HepG2 (cell line): Measurements from ENCODE around the gene TNFAIP8L3. TPM values are rescaled to one million over a fixed set of nuclear protein-coding genes. Genes with fewer than 3 reads are reported as not detected.

Experiments
- ATAC-seq: fragments of 200-7000 bp; cut with Tn5 transposase; 3 replicates; pipeline ENCODE4 v1.9.1; 2020; ENCODE audit warnings: mild to moderate bottlenecking, moderate library complexity
- BruUV-seq: library from RNA; stranded (reverse); fragments of 400-500 nt; replicated peaks from 2 replicates; lab custom pipeline; 2021; lab: Mats Ljungman, UMichigan
- CTCF ChIA-PET: fragments of 300-600 bp; formaldehyde crosslinking; extraction: SDS; loops from one replicate; lab custom pipeline; 2021; ENCODE audit warnings: low total read pairs, inconsistent platforms, low intra/inter-chr PET ratio; lab: Yijun Ruan, JAX
- POLR2A ChIA-PET: fragments of 350-600 bp; sonication (Branson Sonifier 250); formaldehyde crosslinking; loops from one replicate; lab custom pipeline; 2020; ENCODE audit warnings: antibody characterized with exemption, inconsistent platforms; lab: Yijun Ruan, JAX
- DNase-seq: peaks from one replicate; pipeline ENCODE4 v3.0.0-alpha.2; 2015; ENCODE audit warnings: low spot score
- FAIRE-seq: peaks from 3 replicates; lab custom pipeline; 2011; peaks lifted over from hg19 to GRCh38; lab: Jason Lieb, UNC
- H2AFZ ChIP-seq: one replicate; pipeline ENCODE4 v1.6.1; 2011; ENCODE audit warnings: low read length, inconsistent platforms
- H3K27ac ChIP-seq: fragments of 300-600 bp; 3 replicates; pipeline ENCODE4 v1.8.0; 2011; ENCODE audit warnings: mixed run types, mild to moderate bottlenecking, mixed read lengths, low read length, inconsistent platforms; ENCODE audit not compliant: insufficient read depth; ENCODE audit errors: extremely low read length
- H3K27me3 ChIP-seq, 2 experiments: fragments of 200-600 bp in 1 of 2; 2 replicates in 1 of 2; 3 replicates in 1 of 2; pipeline versions ENCODE4 v1.6.0 to v1.8.0; 2011; ENCODE audit warnings: low read length in 2 of 2, mild to moderate bottlenecking in 2 of 2, moderate library complexity in 2 of 2, inconsistent platforms in 1 of 2; ENCODE audit not compliant: insufficient read depth in 2 of 2, control insufficient read depth in 1 of 2
- H3K36me3 ChIP-seq, 2 experiments: fragments of 200-600 bp in 1 of 2; replicated peaks in 1 of 2; 2 replicates in 1 of 2; 3 replicates in 1 of 2; pipeline versions ENCODE4 v1.5.1 to v1.8.0; 2011; ENCODE audit warnings: low read length in 2 of 2, inconsistent platforms in 1 of 2; ENCODE audit not compliant: insufficient read depth in 2 of 2, control insufficient read depth in 1 of 2
- H3K4me1 ChIP-seq: 2 replicates; pipeline ENCODE4 v1.5.1; 2012; ENCODE audit warnings: low read length, inconsistent platforms; ENCODE audit not compliant: insufficient read depth
- H3K4me2 ChIP-seq: 2 replicates; pipeline ENCODE4 v1.6.0; 2011; ENCODE audit warnings: low read depth, low read length, inconsistent platforms
- H3K4me3 ChIP-seq, 3 experiments: fragments of 200-600 bp in 1 of 3; sonication (generic), shearing (Covaris generic) in 1 of 3; replicated peaks in 1 of 3; 2 replicates each; pipeline ENCODE4 v1.5.1; 2011 to 2016; ENCODE audit warnings: low read length in 3 of 3, inconsistent platforms in 2 of 3, low read depth in 2 of 3, mild to moderate bottlenecking in 2 of 3, control low read depth in 1 of 3, mixed read lengths in 1 of 3; ENCODE audit not compliant: insufficient read depth in 1 of 3
- H3K79me2 ChIP-seq: one replicate; pipeline ENCODE4 v1.6.1; 2011; ENCODE audit warnings: low read length, inconsistent platforms; ENCODE audit not compliant: insufficient read depth
- H3K9ac ChIP-seq: 2 replicates; pipeline ENCODE4 v1.6.0; 2011; ENCODE audit warnings: mild to moderate bottlenecking, low read depth, low read length, inconsistent platforms; ENCODE audit not compliant: insufficient read depth
- H3K9me3 ChIP-seq: 2 replicates; pipeline ENCODE4 v1.5.1; 2012; ENCODE audit warnings: mild to moderate bottlenecking, low read length
- H4K20me1 ChIP-seq: 2 replicates; pipeline ENCODE4 v1.6.0; 2011; ENCODE audit warnings: inconsistent platforms, mild to moderate bottlenecking, low read length, moderate library complexity; ENCODE audit not compliant: insufficient read depth
- CBFB ChIP-seq: sonication (generic); formaldehyde crosslinking; IDR thresholded peaks from 2 replicates; pipeline ENCODE4 v1.4.0; 2020; ENCODE audit warnings: missing genetic modification reagents
- CHD4 ChIP-seq: fragments of 200-600 bp; sonication (generic); IDR thresholded peaks from 2 replicates; pipeline ENCODE4 v1.7.0; 2017; ENCODE audit warnings: mild to moderate bottlenecking, low read length, borderline replicate concordance
- HNF4A ChIP-seq: sonication (generic); formaldehyde crosslinking; IDR thresholded peaks from 2 replicates; pipeline ENCODE4 v1.4.0; 2020; ENCODE audit warnings: missing genetic modification reagents
- ISX ChIP-seq: sonication (generic); formaldehyde crosslinking; conservative IDR thresholded peaks from 2 replicates; pipeline ENCODE4 v1.5.0; 2020; ENCODE audit warnings: missing genetic modification reagents
- MTERF4 ChIP-seq: sonication (generic); formaldehyde crosslinking; IDR thresholded peaks from 2 replicates; pipeline ENCODE4 v1.8.0; 2023; ENCODE audit warnings: mild to moderate bottlenecking, missing genetic modification reagents
- TMF1 ChIP-seq: sonication (generic); formaldehyde crosslinking; IDR thresholded peaks from 2 replicates; pipeline ENCODE4 v1.8.1; 2022; ENCODE audit warnings: low read depth, missing genetic modification reagents
- ZFP91 ChIP-seq: sonication (generic); formaldehyde crosslinking; IDR thresholded peaks from 2 replicates; pipeline ENCODE4 v1.9.0; 2022; ENCODE audit warnings: missing genetic modification reagents, mild to moderate bottlenecking, borderline replicate concordance
- ZNF609 ChIP-seq: sonication (generic); formaldehyde crosslinking; IDR thresholded peaks from 2 replicates; pipeline ENCODE4 v1.4.0; 2020; ENCODE audit warnings: mild to moderate bottlenecking, missing genetic modification reagents, borderline replicate concordance
- ZNF678 ChIP-seq: sonication (generic); formaldehyde crosslinking; IDR thresholded peaks from 2 replicates; pipeline ENCODE4 v1.4.0; 2020; ENCODE audit warnings: mild to moderate bottlenecking, missing genetic modification reagents
- ZNF790 ChIP-seq: sonication (generic); formaldehyde crosslinking; IDR thresholded peaks from 2 replicates; pipeline ENCODE4 v1.8.0; 2022; ENCODE audit warnings: missing genetic modification reagents, mild to moderate bottlenecking, borderline replicate concordance
- WGBS: methylation state at CpG from one replicate; pipeline ENCODE4 v1.1.6; 2017; ENCODE audit warnings: low lambda C conversion rate; 5-methylcytosine and 5-hydroxymethylcytosine counted together
- in situ Hi-C: cut with HindIII; loops from 2 replicates; pipeline ENCODE4 v1.10.0; 2017; ENCODE audit warnings: low pct_unique_long_range_greater_than_20kb; ENCODE audit not compliant: extremely low pct_ligation_motif_present
- intact Hi-C: fragments of 100-400 bp; cut with micrococcal nuclease; formaldehyde crosslinking; loops from one replicate; pipeline ENCODE4 v1.10.0; 2022; ENCODE audit not compliant: unreplicated experiment
- polyA plus RNA-seq, 8 experiments: library from polyadenylated mRNA; depleted of rRNA in 3 of 8; stranded (reverse) in 7 of 8; unstranded in 1 of 8; fragments of >200 nt; fragmentation: Illumina TruSeq in 4 of 8; extraction: Trizol in 4 of 8; gene quantifications; 2 replicates each; pipeline versions ENCODE4 v1.2.1 to v1.2.3, GENCODE V29; 2011 to 2016; ENCODE audit warnings: low read depth in 4 of 8, missing spikeins in 1 of 8, mixed read lengths in 1 of 8; ENCODE audit not compliant: insufficient read depth in 1 of 8
- total RNA-seq, 5 experiments: library from RNA; depleted of rRNA; stranded (reverse); fragments of >200 nt; fragmentation: Illumina TruSeq; extraction: Trizol; gene quantifications; 2 replicates each; pipeline ENCODE4 v1.2.3, GENCODE V29; 2016; ENCODE audit warnings: low read depth in 1 of 5

Gene TNFAIP8L3
- total and polyA plus RNA-seq, 2 of the 13 experiments (the other 11 are each of a cell fraction or from before 2014, with no cell fraction given), result 0.15 to 4.0 TPM

- TF ChIP-seq ISX (CRISPR knock-in tag), result no peak
- TF ChIP-seq MTERF4 (CRISPR knock-in tag), result no peak
- TF ChIP-seq ZFP91 (CRISPR knock-in tag), result no peak
- TF ChIP-seq CHD4, result no peak
- TF ChIP-seq ZNF790 (CRISPR knock-in tag), result no peak
- TF ChIP-seq CBFB (CRISPR knock-in tag), result no peak
- TF ChIP-seq, all 625 proteins: peak for 0
These were observed 78.1 kb downstream of the TNFAIP8L3 start (continued) for GRCh38 chr15:51016615-51017014.

- ATAC-seq, result no peak
- FAIRE-seq, result no peak
- H2AFZ ChIP-seq, result no peak overlapping the region
- BruUV-seq, result no TSS peak
- no peaks in the 10 kb centered on the region for H3K36me3 ChIP-seq
- no peak overlapping the region for H3K4me2 ChIP-seq
- H3K27ac ChIP-seq, result no peak overlapping the region
- H3K9me3 ChIP-seq, result no peaks in the 10 kb centered on the region
- no peaks in the 10 kb centered on the region for H3K4me1 ChIP-seq
- H4K20me1 ChIP-seq, result no peaks in the 10 kb centered on the region
- H3K4me3 ChIP-seq, result no peak overlapping the region
- in situ Hi-C loops (no loop called here), intact Hi-C loops (loop anchor here (2.0 kb wide), 1 partner anchor 26 kb away; no protein-coding TSS in a partner anchor)
- DNase-seq, result no peak
- no peak overlapping the region for H3K9ac ChIP-seq
- POLR2A ChIA-PET, result no interaction called here
- 63% methylated on average over 1 of the region's 1 CpG for WGBS
- H3K27me3 ChIP-seq, result no peaks in the 10 kb centered on the region
- CTCF ChIA-PET, result no interaction called here
- no peaks in the 10 kb centered on the region for H3K79me2 ChIP-seq
- no peak for TF ChIP-seq HNF4A (CRISPR knock-in tag)
- TF ChIP-seq ZNF678 (CRISPR knock-in tag), result no peak
- no peak for TF ChIP-seq ZNF609
- no peak for TF ChIP-seq TMF1
These were observed 83.5 kb downstream of the TNFAIP8L3 start for GRCh38 chr15:51011212-51011611.
